DMS79 treated with DMSO at 0.1 percent for 48 hours (cell line): ENCODE measurements around the gene UBXN1.

Experiments used
- DNase-seq: peaks from one replicate; lab custom pipeline; 2025; lab: John Stamatoyannopoulos, UW

The UBXN1 gene

DNA sequence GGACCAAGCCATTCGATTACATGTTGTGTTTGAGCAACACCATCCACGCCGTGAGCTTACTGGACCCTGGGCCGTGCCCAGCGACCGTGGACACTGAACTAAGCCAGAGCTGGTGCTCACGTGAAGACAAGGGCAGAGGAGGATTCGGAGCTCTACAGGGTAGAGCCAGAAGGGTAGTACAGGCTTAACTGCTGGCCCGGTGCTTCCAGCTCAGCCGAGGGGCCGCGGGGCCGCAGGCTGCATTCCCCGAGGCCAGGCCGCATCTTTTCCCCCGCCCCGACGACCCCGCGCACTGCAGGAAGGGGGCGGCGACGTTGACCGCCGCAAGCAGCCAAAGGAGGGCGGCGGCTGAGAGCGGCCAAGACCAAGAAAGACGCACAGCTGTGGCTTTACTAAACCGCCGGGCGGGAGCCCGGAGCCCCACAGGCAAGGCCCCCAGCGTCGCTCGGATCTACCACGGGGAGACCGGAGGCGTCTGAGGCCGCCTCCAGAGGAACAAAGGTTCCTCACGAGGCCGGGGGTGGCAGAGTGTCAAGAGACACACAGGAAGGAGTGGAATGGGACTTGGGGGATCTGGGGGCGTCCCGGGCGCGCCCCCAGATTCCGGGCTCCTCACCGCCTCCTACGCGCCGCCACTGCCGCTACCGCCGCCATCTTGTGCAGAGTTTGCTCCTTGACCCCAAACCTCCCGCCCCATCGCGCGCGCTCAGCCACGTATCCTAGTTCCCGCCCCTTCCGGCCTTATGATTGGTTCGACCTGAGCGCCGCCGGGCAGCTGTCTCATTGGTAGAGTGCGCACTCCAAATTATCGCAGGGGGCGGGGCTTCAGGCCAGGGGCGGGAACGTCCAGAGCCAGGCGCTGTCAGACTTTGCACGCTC is 32.7 kb downstream of the UBXN1 start, which contains the start of gene GANAB:
Gene GANAB (minus strand): TSS at position 668 of the 879 bp plus-strand sequence. CDS start 14 bp downstream, at position 654.
- peak; percentile 96 for DNase-seq

DNA sequence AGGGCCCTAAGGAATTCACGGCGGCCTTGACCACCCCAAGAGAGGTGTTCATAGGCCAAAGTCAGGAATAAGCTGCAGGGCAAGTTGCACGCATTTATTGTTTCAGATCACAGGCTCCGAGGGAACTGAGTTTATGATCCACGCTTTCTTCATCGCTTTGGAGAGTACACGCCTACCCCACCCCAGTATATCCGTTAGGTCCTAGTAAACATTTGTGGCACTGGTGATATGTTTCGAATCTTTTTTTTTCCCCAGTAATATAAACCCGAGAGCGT is 33.3 kb downstream of the UBXN1 start:
- DNase-seq, result no peak

DNA sequence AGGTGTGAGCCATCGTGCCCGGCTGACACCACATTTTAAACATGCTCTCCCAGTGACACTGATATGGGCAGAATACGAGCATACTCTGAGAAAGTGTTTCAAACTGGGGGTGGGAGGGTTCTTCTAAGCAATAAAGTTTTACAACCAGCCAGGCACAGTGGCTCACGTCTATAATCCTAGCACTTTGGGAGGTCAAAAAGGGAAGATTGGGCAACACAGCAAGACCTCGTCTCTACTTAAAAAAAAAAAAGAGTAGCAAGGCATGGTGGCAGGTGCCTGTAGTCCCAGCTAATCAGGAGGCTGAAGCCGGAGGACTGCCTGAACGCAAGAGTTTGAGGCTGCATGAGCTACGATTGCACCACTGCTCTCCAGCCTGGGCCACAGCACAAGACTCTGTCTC is 34.7 kb downstream of the UBXN1 start:
- DNase-seq, result no peak

GRCh38 chr11:62632492-62632891 is 46.4 kb downstream of the UBXN1 start:
- no peak for DNase-seq

DNA sequence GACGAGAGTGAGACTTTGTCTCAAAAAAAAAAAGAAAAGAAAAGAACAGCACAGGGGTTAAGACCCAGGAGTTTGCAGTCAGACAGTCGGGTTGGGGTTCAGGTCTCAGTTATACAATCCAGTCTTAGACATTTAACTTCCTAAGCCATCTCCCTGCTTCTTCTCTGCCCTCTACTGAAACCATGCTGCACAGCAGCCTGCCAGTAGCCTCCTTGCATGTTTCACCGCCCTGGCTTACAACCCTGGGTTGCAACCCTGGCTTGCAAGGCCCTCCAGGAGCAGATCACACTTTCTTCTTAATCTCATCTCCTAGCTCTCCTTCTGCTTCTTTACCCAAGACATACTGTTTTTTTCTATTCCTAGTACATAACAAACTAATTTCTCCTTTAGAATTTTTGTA is 51.2 kb downstream of the UBXN1 start:
- no peak for DNase-seq
